ENCODE data around the gene APBA1.

The APBA1 gene

GRCh38 chr9:69671879-69672595 lies at the start of gene APBA1:
APBA1 (minus strand) TSS chr9:69672371.
- peak; percentile 54 for DNase-seq

GRCh38 chr9:69719983-69720382 lies 47.8 kb upstream of the APBA1 start:
- no peak for DNase-seq

GRCh38 chr9:69719367-69719766 lies 47.2 kb upstream of the APBA1 start:
- DNase-seq = no peak

DNA sequence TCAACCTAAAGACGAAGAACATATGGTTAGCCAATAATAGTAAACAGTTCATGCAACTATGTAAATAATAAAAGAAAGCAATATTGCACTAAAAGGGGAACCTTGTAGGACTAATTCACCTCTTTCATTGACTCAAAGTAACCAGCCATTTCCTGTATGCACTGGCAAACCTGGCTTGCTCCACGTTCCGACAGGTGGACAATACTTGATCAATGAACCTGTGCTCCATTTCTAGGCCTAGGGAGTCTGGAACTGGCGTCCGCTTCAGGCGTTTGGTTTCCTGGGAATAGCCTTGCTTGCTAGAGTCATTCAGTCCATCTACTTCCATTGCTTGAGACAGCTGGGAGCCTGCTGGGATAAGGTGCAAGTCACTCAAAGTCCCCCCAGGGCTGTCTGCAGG lies 46.0 kb upstream of the APBA1 start:
- no peak for DNase-seq

DNA sequence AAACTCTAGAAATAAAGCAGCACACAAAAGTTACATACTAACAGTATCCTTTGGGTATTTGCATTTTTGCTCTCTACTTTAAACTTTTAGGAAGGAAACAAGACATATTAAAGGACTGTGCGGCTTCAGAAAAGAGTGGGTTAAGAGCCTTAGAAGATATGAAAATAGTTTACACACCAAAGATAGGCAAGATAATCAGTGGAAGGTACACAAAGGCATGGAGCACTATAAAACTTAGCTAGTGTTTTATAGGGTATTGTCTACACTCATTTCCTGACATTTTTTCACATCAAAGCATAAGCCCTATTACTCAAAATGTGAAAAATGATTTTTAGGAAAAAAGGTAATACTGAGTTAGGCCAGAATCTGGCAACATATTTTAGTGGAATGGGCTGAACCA lies 43.7 kb upstream of the APBA1 start:
- DNase-seq = no peak

DNA sequence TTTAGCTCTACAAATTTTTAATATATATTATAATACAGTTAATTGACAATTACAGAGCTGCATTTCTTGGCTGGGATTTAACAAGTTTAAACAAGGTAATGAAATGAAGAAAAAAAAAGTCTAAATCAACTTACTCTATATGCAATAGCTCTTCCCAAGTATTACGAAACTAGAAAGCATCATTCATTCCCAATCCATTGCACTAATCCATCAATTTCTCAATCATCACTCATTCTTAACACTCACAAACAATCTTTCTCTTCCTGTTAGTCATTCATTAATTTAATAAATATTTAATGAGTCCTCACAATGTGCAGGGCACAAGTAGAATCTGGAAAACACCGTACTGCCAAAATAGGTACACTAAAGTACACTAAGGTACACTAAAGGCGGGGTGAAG lies 42.9 kb upstream of the APBA1 start:
- DNase-seq = no peak

DNA sequence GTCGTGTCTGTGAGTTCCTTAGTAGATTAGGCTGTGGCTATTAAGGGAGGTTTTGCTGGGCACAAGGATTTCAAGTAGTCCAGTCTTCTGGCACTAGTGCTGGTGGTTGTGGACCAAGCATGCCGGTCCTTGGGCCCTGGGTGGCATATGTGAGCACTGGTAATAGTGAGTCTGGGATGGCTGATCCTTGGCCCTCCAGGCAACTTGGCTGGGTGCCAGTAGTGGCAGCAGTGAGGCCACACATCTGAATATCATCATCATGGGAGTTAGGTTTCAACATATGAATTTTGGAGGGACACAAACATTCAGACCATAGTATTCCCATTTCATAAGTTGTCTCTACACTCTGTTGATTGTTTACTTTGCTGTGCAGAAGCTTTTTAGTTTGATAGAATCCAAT lies 25.3 kb upstream of the APBA1 start:
- no peak for DNase-seq

DNA sequence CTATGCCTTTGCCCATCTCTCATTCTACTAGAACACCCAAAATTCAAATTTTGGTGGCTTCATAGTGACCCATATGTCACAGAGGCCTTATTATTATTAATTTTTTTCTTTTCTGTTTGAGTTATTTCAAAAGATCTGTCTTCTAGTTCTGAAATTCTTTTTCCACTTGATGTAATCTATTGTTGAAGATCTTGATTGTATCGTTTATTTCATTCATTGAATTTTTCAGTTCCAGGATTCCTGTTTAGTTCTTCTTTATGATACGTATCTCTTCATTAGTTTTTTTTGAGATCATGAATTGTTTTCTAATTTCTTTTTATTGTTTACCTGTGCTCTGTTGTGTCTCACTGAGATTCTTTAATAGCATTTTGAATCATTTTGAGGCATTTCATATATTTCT lies 24.6 kb upstream of the APBA1 start:
- DNase-seq = no peak

- DNase-seq = no peak
Measured at GRCh38 chr9:69689991-69690538, 17.9 kb upstream of the APBA1 start.

GRCh38 chr9:69683927-69684326 lies 11.8 kb upstream of the APBA1 start:
- DNase-seq = no peak

DNA sequence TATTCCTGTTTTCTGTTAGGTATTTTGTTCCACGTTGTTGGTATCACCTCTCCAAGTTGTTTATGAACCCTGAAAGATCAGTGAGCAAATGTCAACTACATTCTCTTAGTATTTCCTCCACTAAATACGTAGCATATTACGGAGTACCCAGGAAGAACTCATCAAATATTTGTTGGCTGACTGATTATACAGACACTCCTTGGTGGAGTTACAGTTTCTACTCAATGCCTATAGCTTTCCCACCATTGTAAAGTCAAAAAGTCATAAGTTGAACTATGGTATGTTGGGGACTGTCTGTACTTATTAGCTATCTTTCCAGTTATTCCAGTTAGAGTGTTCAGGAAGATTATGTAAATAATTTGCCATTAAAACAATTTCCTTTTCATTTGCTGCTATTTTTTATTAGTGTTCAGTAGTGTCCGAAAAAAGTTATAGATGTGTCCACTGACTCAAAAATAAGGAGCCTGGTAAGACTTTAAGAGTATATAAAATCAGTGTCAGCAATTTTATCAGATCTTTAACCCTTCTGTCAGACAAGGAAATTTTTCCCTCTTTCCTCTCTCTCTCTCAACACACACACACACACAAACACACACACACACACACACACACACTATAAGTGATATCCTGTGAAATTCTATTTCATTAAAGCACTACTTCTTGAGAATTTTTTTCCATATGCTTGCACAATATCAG lies 6.8 kb upstream of the APBA1 start:
- DNase-seq = no peak

DNA sequence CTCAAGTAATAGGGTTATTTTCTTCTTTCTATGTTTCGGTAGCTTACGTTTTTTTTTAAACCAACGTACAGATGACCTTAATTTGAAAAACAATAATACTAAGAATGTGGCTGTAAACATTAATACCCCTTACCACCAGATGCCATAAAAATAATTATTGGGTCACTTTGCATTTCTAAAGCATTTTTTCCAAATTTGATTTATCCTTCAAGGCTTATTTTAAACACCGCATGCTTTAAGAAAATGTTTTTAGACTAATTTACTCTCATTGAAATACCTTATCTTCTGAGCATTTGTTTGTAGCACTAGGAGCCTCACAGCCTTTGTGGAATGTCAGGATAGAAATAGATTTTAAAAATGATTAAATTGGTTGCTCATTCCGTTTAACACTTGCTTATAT lies 5.8 kb upstream of the APBA1 start:
- DNase-seq = no peak

DNA sequence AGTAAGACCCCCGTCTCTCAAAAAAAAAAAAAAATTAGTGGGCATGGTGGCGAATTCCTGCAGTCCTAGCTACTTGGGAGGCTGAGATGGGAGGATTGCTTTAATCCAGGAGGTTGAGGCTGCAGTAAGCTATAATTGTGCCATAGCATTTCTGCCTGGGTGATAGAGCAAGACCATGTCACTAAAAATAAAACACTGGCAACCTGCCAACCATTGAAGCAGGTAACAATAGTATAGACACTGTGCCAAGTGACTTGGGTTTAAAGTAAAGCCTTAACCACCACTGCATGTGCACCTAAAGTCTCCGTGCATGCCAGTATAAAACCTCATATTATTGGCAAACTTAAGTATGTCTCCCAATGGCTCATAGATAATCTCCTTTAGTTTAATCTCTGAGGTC lies 3.4 kb upstream of the APBA1 start:
- DNase-seq = no peak

- no peak for DNase-seq
Measured at GRCh38 chr9:69674716-69675438, 2.7 kb upstream of the APBA1 start.

GRCh38 chr9:69674112-69674685 lies 2.0 kb upstream of the APBA1 start:
- DNase-seq = no peak

- no peak for DNase-seq
Measured at GRCh38 chr9:69673311-69673640, 1.1 kb upstream of the APBA1 start.

DNA sequence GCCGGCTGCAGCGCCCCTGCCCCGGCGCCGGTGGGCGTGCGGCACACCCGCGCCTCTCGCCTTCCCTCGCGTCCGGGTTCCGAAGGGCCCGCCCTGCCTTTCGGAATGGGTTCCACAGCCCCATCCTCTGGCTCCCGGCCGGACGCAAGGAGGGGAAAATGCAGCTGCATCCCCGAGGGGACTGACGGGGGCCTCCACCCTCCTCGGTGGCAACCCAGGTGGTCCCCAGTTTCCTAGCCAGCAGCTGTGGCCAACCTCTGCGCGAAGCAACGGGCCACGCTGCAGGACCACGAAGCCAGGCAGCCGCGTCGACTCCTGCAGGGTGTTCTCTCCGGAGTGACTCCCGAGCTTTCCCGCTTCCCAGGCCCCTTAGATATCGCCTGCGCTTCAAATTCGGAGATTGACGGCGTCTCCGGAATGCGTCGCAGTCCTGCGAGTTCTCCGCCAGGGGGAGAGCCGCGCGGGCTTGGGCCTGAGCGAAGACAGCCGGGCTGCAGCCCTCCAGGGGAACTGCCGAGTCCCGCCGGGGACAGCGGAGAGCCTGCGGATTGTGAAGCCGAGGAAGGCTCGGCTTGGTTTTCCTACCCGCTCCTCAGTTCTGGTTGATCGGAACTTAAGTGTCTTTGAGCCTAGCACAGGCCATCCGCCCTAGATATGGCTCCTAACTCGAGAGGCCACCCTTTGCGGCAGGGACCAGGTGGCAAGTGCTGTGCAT lies 582 bp upstream of the APBA1 start:
- DNase-seq = peak; percentile 69

- DNase-seq = no peak
Measured at GRCh38 chr9:69671311-69671878, 776 bp downstream of the APBA1 start.

GRCh38 chr9:69667306-69667705 lies 4.9 kb downstream of the APBA1 start:
- DNase-seq = no peak

DNA sequence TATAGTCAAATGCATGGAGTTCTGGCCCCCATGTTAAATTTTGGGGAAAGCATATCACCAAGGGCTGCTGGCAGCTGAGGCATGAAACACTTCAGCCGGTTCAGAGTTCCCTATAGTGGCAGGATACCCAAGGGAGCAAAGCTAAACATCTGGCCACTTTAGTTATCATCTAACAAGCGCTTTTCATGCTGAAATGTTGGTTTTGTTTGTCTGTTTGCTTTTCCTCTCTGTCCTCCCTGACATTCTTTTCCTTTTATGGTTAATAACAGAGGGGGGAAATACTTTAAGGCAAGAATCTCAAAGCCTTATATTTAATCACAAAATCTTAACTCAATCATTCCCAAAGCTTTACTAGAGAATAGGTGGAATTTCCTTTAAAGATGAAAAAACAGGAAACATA lies 11.9 kb downstream of the APBA1 start:
- DNase-seq = no peak

DNA sequence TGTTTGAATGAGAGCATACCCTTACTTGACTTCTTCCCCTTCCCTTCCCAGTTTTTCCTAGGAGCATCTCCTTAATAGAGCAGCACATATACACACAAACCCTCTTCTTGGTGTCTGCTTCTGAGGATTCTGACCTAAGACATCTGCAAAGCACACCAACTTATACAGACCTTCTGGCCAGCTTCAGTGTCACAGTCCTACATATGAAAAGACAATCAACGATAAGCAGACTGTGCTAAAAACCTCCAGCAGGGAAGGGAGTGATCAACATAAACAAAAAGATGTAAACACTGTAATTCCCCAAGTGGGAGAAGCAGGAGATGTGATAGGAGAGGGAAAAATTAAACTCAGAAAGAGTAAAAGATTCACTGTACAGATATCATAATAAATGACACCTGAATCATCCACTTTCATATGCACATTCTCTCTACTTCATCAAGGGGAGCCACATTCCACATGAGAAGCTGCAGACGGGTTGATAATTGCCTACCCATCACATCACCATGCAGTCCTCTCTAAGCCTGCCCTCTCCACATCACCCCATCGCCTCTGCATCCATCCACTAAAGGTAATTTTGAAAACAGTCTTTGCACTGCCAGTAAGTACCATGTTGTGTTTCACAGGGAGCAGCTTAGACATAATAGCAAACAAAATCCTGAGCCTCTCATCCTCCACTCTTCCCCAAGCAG lies 13.0 kb downstream of the APBA1 start:
- DNase-seq = no peak

DNA sequence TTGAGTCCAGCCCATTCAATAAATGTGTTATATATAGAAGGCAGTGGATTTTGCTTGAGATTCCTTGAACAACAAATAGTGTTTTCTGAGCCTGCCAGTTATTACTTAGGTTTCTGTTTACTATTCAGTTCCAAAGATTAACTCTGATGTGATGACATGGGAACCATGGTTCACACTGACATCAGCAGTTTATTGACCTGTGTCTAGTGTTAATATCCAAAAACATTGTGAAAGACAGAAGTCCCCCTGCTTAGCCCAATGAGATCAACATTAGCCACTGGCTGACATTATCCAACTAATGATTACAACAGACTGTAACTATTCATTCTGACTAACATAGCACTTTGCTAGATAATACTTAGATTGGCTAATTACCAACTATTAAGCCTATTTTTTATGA lies 14.9 kb downstream of the APBA1 start:
- no peak for DNase-seq

All from CD4-positive, alpha-beta T cell treated with Interleukin-10 for 1 hour (primary cell).